Gastroesophageal sphincter (tissue), 3 donors: Measurements from ENCODE around the gene LEKR1.

ENCODE experiments used
- EP300 ChIP-seq: sonication (generic); formaldehyde crosslinking; IDR thresholded peaks from one replicate; pipeline ENCODE4 v1.6.1; 2017; ENCODE audit warnings: antibody characterized with exemption, mild to moderate bottlenecking
- POLR2A ChIP-seq, 2 donors: fragments of 450-650 bp; IDR thresholded peaks; one replicate each; pipeline ENCODE4 v1.6.1; 2017; ENCODE audit warnings: antibody characterized with exemption in 2 of 2, mild to moderate bottlenecking in 2 of 2, moderate library complexity in 1 of 2
- POLR2AphosphoS5 ChIP-seq: sonication (generic); formaldehyde crosslinking; IDR thresholded peaks from one replicate; pipeline ENCODE4 v1.6.1; 2017; ENCODE audit warnings: antibody characterized with exemption
- TF ChIP-seq, protein P1 (sequence below), 4 experiments: fragments of 200-600 bp in 2 of 4; fragments of 450-650 bp in 2 of 4; sonication (generic) in 1 of 4; IDR thresholded peaks; one replicate each; pipeline ENCODE4 v1.5.1; 2017 to 2019; ENCODE audit warnings: antibody characterized with exemption in 4 of 4, mild to moderate bottlenecking in 2 of 4, moderate library complexity in 2 of 4

DNA sequence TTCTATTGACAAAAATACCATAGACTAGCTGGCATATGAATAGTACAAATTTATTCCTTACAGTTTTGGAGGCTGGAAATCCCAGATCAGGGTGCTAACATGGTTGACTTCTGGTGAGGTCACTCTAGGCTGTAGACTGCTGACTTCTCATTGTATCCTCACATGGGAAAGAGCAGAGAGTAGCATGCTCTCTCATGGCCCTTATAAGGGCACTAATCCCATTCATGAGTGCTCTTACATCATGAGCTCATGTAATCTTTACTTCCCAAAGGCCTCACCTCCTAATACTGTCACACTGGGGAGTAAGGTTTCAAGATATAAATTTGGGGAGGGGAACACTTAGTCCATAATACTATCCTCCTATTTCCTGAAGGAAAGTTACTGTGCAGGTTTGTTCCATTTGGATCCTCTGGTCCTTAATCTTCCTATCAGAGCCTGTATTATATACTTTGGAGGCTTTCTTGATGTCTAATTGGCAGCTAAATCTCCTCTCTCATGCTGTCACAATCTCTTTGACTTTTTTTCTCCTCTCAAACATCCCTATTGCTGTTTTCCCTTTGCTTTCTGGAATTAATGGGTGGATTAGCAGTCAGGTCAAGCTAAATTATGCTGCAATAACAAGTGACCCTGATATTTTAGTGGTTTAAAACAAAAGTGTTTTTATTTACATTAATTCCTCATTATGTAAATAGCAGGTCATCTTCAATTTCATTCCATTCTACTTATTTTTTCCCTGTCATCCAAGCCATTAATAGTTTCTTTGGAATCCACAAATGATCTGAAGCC, 23.1 kb upstream of the LEKR1 start:
- TF ChIP-seq EP300: no peak
- no peak for TF ChIP-seq POLR2A (IDR thresholded peaks at IDR 0.05)
- TF ChIP-seq, protein P1, sequence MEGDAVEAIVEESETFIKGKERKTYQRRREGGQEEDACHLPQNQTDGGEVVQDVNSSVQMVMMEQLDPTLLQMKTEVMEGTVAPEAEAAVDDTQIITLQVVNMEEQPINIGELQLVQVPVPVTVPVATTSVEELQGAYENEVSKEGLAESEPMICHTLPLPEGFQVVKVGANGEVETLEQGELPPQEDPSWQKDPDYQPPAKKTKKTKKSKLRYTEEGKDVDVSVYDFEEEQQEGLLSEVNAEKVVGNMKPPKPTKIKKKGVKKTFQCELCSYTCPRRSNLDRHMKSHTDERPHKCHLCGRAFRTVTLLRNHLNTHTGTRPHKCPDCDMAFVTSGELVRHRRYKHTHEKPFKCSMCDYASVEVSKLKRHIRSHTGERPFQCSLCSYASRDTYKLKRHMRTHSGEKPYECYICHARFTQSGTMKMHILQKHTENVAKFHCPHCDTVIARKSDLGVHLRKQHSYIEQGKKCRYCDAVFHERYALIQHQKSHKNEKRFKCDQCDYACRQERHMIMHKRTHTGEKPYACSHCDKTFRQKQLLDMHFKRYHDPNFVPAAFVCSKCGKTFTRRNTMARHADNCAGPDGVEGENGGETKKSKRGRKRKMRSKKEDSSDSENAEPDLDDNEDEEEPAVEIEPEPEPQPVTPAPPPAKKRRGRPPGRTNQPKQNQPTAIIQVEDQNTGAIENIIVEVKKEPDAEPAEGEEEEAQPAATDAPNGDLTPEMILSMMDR (IDR thresholded peaks at IDR 0.05): no peak
- no peak for TF ChIP-seq POLR2AphosphoS5
